K562 (cell line): ENCODE data around the gene TRIM71. TPM values are rescaled to one million over a fixed set of nuclear protein-coding genes. Genes with fewer than 3 reads are reported as not detected.

ENCODE experiments used
- IFI16 ChIP-seq: fragments of 250-450 bp; sonication (Bioruptor Pico); IDR thresholded peaks from 2 replicates; pipeline ENCODE4 v2.1.2; 2022; ENCODE audit warnings: mild to moderate bottlenecking, inconsistent platforms
- NFATC3 ChIP-seq: fragments of 450-650 bp; IDR thresholded peaks from 2 replicates; pipeline ENCODE4 v1.6.1; 2017; ENCODE audit warnings: mild to moderate bottlenecking
- SIN3B ChIP-seq: fragments of 450-650 bp; IDR thresholded peaks from 2 replicates; pipeline ENCODE4 v1.6.1; 2017; ENCODE audit warnings: low read depth, mild to moderate bottlenecking, moderate library complexity
- SMARCB1 ChIP-seq: IDR thresholded peaks from 2 replicates; pipeline ENCODE4 v1.6.1; 2011; ENCODE audit warnings: improper control_type of control experiment, low read depth; ENCODE audit not compliant: insufficient read length
- TARDBP ChIP-seq: fragments of 450-650 bp; IDR thresholded peaks from 2 replicates; pipeline ENCODE4 v1.6.1; 2016
- ZBTB2 ChIP-seq: fragments of 450-650 bp; IDR thresholded peaks from 2 replicates; pipeline ENCODE4 v1.6.1; 2016; ENCODE audit warnings: antibody characterized with exemption
- ZFP36 ChIP-seq: fragments of 150-350 bp; IDR thresholded peaks from 2 replicates; pipeline ENCODE4 v1.6.1; 2018; ENCODE audit warnings: low read length, low read depth; ENCODE audit not compliant: partially characterized antibody
- ZNF655 ChIP-seq: fragments of 250-450 bp; sonication (Bioruptor Pico); IDR thresholded peaks from 2 replicates; pipeline ENCODE4 v1.5.0; 2021
- ZNF695 ChIP-seq: fragments of 450-650 bp; formaldehyde crosslinking; IDR thresholded peaks from 2 replicates; pipeline ENCODE4 v1.4.0; 2020; ENCODE audit warnings: mild to moderate bottlenecking, moderate library complexity
- ZNF696 ChIP-seq: fragments of 250-450 bp; sonication (Bioruptor Pico); conservative IDR thresholded peaks from 2 replicates; pipeline ENCODE4 v1.4.0; 2020; ENCODE audit warnings: mild to moderate bottlenecking, moderate library complexity
- polyA plus RNA-seq, 8 experiments: library from polyadenylated mRNA; depleted of rRNA in 4 of 8; stranded (reverse) in 5 of 8; unstranded in 3 of 8; fragments of >200 nt; fragmentation: Nextera tagmentation in 2 of 8; fragmentation: Illumina TruSeq in 1 of 8; extraction: Ambion mirVana in 2 of 8; extraction: Trizol in 1 of 8; gene quantifications; 2 replicates each; pipeline versions ENCODE4 v1.2.1 to v1.2.3, GENCODE V29; 2011 to 2014; ENCODE audit warnings: inconsistent platforms in 1 of 8, missing spikeins in 1 of 8
- total RNA-seq, 7 experiments: library from RNA; depleted of rRNA in 6 of 7; stranded (reverse); fragments of >200 nt in 6 of 7; fragmentation: Illumina TruSeq in 2 of 7; extraction: Trizol in 2 of 7; gene quantifications; 2 replicates each; pipeline versions ENCODE4 v1.2.1 to v1.2.3, GENCODE V29; 2011 to 2021; ENCODE audit warnings: low replicate concordance in 1 of 7

Gene TRIM71
- total and polyA plus RNA-seq, 9 of the 15 experiments (the other 6 are each of a cell fraction or from before 2014, with no cell fraction given): 0.04 to 0.11 TPM; not detected in 7

- TF ChIP-seq ZNF696: no peak
- TF ChIP-seq NFATC3: no peak
- TF ChIP-seq SMARCB1: no peak
- no peak for TF ChIP-seq ZNF695
- TF ChIP-seq IFI16 (CRISPR knock-in tag): no peak
- TF ChIP-seq ZFP36: no peak
- no peak for TF ChIP-seq ZNF655 (CRISPR knock-in tag)
- no peak for TF ChIP-seq TARDBP
- no peak for TF ChIP-seq SIN3B
- no peak for TF ChIP-seq ZBTB2
- TF ChIP-seq, all 486 proteins: peak for 0
Observed at GRCh38 chr3:32899265-32899664, 81.5 kb downstream of the TRIM71 start (continued).
